ENCODE data around the gene CDC42EP2. TPM values are rescaled to one million over a fixed set of nuclear protein-coding genes. Genes with fewer than 3 reads are reported as not detected.

The CDC42EP2 gene
- total RNA-seq, 6 donors from 2014 or later: 7.7 to 45.2 (median 14.6) TPM

DNA sequence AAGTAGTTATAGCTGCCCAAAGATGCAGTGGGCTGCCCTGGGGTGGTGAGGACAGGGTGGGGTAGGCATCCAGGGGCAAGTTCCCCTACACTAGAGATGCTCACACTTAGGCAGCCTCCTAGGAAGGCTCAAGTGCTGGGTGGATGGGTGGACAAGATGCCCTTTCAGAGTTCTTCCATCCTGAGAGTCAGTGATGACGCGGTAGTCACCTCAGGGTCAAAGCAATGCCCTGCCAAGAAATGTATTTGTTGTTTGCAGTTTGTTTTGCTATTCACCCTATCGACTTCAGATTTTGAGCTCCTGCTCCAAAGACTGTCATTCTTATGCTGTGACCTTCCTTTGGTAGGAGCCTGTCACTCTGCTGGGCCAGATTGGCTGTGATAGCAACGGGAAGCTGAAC lies 34.0 kb upstream of the CDC42EP2 start:
- DNase-seq (no peak), ATAC-seq (ENCODE audit: low FRiP score in 2 of 2) (no peak)
- H3K27me3 ChIP-seq: no peaks in the 10 kb centered on the region
- H3K36me3 ChIP-seq: peaks cover 5 to 40% (median 21%) of the 10 kb centered on the region in 4 donors
- no peaks in the 10 kb centered on the region for H3K9me3 ChIP-seq
- 61 to 84% methylated on average over 2 to 4 of the region's 4 CpGs for WGBS, 2 donors
- H3K4me3 ChIP-seq: no peak overlapping the region
- H3K27ac ChIP-seq: peak overlapping the region; percentile 23 to 72 (median 60)
- H3K4me1 ChIP-seq: peaks cover 8 to 18% (median 15%) of the 10 kb centered on the region in 4 donors
- TF ChIP-seq, protein P1, sequence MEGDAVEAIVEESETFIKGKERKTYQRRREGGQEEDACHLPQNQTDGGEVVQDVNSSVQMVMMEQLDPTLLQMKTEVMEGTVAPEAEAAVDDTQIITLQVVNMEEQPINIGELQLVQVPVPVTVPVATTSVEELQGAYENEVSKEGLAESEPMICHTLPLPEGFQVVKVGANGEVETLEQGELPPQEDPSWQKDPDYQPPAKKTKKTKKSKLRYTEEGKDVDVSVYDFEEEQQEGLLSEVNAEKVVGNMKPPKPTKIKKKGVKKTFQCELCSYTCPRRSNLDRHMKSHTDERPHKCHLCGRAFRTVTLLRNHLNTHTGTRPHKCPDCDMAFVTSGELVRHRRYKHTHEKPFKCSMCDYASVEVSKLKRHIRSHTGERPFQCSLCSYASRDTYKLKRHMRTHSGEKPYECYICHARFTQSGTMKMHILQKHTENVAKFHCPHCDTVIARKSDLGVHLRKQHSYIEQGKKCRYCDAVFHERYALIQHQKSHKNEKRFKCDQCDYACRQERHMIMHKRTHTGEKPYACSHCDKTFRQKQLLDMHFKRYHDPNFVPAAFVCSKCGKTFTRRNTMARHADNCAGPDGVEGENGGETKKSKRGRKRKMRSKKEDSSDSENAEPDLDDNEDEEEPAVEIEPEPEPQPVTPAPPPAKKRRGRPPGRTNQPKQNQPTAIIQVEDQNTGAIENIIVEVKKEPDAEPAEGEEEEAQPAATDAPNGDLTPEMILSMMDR (IDR thresholded peaks at IDR 0.05): no peak
- TF ChIP-seq POLR2AphosphoS5 (IDR thresholded peaks at IDR 0.05): no peak
- no peak for TF ChIP-seq POLR2A (IDR thresholded peaks at IDR 0.05)
- TF ChIP-seq EP300 (IDR thresholded peaks at IDR 0.05): no peak

DNA sequence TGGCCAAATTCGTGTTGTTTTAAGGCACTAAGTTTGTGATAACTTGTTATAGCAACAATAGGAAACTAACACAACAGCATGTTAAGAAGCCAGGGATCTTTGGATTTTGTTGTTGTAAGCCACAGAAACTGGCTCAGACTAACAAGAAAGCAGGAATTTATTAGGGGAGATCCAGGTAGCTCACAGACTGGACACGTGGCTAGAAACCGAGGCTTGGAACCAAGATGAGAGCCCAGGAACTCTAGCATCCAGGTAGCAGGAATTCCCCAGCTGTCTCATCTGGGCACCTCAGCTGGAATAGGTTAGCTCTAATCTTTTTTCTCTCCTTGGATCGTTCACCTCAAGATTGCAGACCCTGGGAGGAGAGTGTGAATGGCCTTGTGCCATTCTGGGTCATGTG lies 28.0 kb upstream of the CDC42EP2 start:
- H3K27ac ChIP-seq: no peak overlapping the region
- no peak for DNase-seq

DNA sequence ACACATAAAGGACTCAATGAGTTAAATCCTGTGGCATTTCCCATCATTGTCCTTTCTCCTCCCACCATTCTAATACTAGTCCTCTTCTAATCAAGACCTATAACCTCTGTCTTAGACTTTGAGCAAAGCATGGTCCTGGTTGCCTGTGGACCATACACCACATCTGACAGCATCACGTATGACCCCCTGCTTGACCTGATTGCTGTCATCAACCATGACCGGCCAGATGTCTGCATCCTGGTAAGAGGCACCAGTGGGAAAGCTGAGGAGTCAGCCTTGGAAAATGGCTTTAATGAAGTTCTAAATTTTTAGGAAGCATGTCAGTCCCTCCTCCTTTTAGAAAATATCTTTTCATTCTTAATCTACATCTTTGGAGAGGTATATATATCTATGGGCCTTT lies 27.1 kb upstream of the CDC42EP2 start:
- no peak for ATAC-seq (ENCODE audit: low FRiP score in 2 of 2)
- no peak for DNase-seq
- TF ChIP-seq, protein P1 (IDR thresholded peaks at IDR 0.05): no peak
- TF ChIP-seq POLR2A (IDR thresholded peaks at IDR 0.05) (no peak), EP300 (IDR thresholded peaks at IDR 0.05) (no peak), POLR2AphosphoS5 (IDR thresholded peaks at IDR 0.05) (no peak)
- Histone ChIP-seq H3K4me3 (no peak overlapping the region), H3K4me1 (peaks cover 29 to 35% (median 31%) of the 10 kb centered on the region in 4 donors), H3K27ac (peak overlapping the region in 1 of 4 donors; percentile 35), H3K27me3 (no peaks in the 10 kb centered on the region), H3K9me3 (no peaks in the 10 kb centered on the region), H3K36me3 (peaks cover 0 to 36% (median 8%) of the 10 kb centered on the region in 4 donors)
- 93 to 95% methylated on average over 2 of the region's 2 CpGs for WGBS, 2 donors

More for the DNA sequence above, 28.0 kb upstream of the CDC42EP2 start:
- Histone ChIP-seq H3K27me3 (no peaks in the 10 kb centered on the region), H3K9me3 (no peaks in the 10 kb centered on the region), H3K4me1 (peaks cover 19 to 26% (median 22%) of the 10 kb centered on the region in 4 donors), H3K4me3 (no peak overlapping the region), H3K36me3 (peaks cover 3 to 45% (median 14%) of the 10 kb centered on the region in 4 donors)
- 91 to 92% methylated on average over 3 to 4 of the region's 4 CpGs for WGBS, 2 donors
- no peak for ATAC-seq (ENCODE audit: low FRiP score in 2 of 2)
- TF ChIP-seq EP300 (IDR thresholded peaks at IDR 0.05): no peak
- TF ChIP-seq POLR2AphosphoS5 (IDR thresholded peaks at IDR 0.05): no peak
- no peak for TF ChIP-seq POLR2A (IDR thresholded peaks at IDR 0.05)
- TF ChIP-seq, protein P1 (IDR thresholded peaks at IDR 0.05): no peak

DNA sequence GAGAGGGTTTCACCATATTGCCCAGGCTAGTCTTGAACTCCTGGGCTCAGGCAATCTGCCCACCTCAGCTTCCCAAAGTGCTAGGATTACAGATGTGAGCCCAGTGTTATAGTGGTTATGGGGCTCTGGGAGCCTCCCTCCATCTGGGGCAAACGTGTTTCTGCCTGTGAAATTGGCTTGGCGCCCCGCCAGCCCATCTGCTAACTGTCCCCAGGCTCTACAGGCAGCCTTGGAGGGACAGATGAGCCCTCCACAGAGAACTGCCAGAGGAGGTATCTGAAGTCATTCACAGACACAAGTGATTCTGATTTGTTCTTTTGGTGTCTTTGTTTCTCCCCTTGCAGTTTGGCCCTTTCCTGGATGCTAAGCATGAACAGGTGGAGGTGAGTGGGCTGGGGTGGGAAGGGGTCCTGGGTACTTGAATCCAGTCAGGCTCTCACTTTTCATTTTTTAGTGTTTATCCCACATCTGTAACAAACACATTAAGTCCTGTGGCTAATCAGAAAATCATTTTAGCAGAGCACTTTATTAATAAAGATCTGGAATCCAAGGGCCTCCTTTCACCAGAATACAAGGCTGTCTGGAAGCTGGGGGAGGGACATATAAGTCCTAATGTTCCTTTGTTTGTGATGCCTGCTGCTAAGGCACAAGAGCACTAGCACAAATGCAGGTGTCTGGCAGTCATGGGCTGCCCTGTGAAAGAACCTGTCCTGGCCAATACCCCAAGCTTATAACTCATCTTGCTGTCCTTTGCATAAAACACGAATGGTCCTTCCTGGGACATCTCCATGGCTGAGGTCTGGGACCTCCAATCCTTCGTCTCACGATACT lies 25.7 kb upstream of the CDC42EP2 start:
- H3K4me3 ChIP-seq: no peak overlapping the region
- H3K36me3 ChIP-seq: peaks cover 0 to 28% (median 6%) of the 10 kb centered on the region in 4 donors
- peak overlapping the region; percentile 89 to 94 (median 92) for H3K27ac ChIP-seq
- DNase-seq: no peak
- H3K27me3 ChIP-seq: no peaks in the 10 kb centered on the region
- TF ChIP-seq, protein P1 (IDR thresholded peaks at IDR 0.05): no peak
- no peak for TF ChIP-seq POLR2AphosphoS5 (IDR thresholded peaks at IDR 0.05)
- TF ChIP-seq POLR2A (IDR thresholded peaks at IDR 0.05): no peak
- no peak for TF ChIP-seq EP300 (IDR thresholded peaks at IDR 0.05)
- H3K9me3 ChIP-seq: no peaks in the 10 kb centered on the region
- ATAC-seq (ENCODE audit: low FRiP score in 2 of 2): no peak
- 74 to 79% methylated on average over 6 of the region's 6 CpGs for WGBS, 2 donors
- H3K4me1 ChIP-seq: peaks cover 34 to 44% (median 40%) of the 10 kb centered on the region in 4 donors
